ACC112 (cell line): ENCODE measurements around the gene DMGDH.

Experiments
- H2AFZ ChIP-seq: fragments of 200-600 bp; sonication (generic); one replicate; pipeline ENCODE4 v1.6.0; 2017; ENCODE audit warnings: antibody characterized with exemption, low read length; ENCODE audit not compliant: unreplicated experiment
- H3K27ac ChIP-seq: fragments of 200-600 bp; sonication (generic); 2 replicates; pipeline ENCODE4 v1.5.1; 2014; ENCODE audit warnings: low read depth, mild to moderate bottlenecking, antibody characterized with exemption, low read length, moderate library complexity
- H3K27me3 ChIP-seq: fragments of 200-600 bp; sonication (generic); 2 replicates; pipeline ENCODE4 v1.6.1; 2014; ENCODE audit warnings: mild to moderate bottlenecking, antibody characterized with exemption, low read length, moderate library complexity, mixed read lengths; ENCODE audit not compliant: insufficient read depth
- H3K36me3 ChIP-seq: fragments of 200-600 bp; sonication (generic); 2 replicates; pipeline ENCODE4 v1.6.1; 2016; ENCODE audit warnings: mild to moderate bottlenecking, antibody characterized with exemption, low read length, moderate library complexity, mixed read lengths; ENCODE audit not compliant: insufficient read depth
- H3K4me1 ChIP-seq: fragments of 200-600 bp; sonication (generic); one replicate; pipeline ENCODE4 v1.6.1; 2016; ENCODE audit warnings: low read length, mixed read lengths; ENCODE audit not compliant: insufficient read depth, unreplicated experiment, control insufficient read depth
- H3K4me3 ChIP-seq: fragments of 200-600 bp; sonication (generic); 2 replicates; pipeline ENCODE4 v1.5.1; 2014; ENCODE audit warnings: mild to moderate bottlenecking, low read depth, low read length
- H3K79me2 ChIP-seq: fragments of 200-600 bp; sonication (generic); one replicate; pipeline ENCODE4 v1.6.0; 2016; ENCODE audit warnings: low read length; ENCODE audit not compliant: control insufficient read depth, unreplicated experiment, insufficient read depth

DMGDH gene

DNA sequence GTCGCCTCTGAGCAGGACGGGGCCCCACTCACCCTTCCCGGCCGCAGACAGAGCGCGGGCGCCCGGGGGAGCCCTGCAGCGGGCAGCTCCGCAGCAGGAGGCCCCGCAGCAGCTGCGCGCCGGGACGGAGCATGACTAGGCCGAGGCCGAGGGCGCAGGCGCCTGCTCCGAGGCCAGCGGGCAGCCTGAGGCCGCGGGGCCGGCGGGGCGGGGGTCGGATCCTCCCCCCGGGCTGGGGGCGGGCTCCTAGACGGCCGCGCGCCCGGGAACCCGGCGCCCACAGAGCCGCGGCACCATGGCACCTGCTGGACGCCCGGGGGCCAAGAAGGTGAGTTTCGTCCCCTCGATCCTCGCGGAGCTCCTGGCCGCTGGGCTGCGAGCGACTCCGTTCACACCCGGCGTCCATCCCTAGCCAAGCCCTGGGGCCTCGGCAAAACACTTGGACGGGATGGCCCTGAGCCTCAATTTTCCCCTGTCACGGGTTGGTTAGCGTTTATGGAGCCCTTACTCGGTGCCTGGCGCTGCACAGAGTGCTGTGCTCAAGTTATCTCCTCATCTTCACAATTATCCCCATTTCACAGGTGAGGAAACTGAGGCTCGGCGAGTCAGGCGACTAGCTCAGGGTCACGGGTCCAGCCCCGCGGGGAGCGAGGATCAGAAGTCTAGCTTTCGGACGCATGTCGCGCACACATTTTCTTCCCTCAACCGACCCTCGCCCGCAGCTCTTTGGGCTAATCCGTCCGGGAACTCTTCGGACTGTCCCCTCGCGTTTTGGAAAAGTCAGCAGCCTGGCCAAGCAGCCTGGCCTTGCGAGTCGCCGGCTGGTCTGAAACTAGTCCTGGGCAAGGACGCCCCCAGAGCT lies at the start of gene DMGDH, which contains the start of gene BHMT2:
TSS of gene DMGDH (minus strand) at position 187 of the 862 bp plus-strand sequence. CDS start at position 133, 54 bp downstream.
TSS of gene BHMT2 (plus strand) at position 280 of the 862 bp plus-strand sequence. CDS start at position 296, 16 bp downstream.
- H3K79me2 ChIP-seq, result peaks cover 5% of the 10 kb centered on the region
- peak within 1 kb of the TSS; percentile 94 for H2AFZ ChIP-seq
- peak within 1 kb of the TSS; percentile 76 for H3K27ac ChIP-seq
- H3K4me1 ChIP-seq, result peaks cover 13% of the 10 kb centered on the region
- no peaks in the 10 kb centered on the region for H3K36me3 ChIP-seq
- H3K27me3 ChIP-seq, result no peaks in the 10 kb centered on the region
- H3K4me3 ChIP-seq, result peak within 1 kb of the TSS; percentile 75

DNA sequence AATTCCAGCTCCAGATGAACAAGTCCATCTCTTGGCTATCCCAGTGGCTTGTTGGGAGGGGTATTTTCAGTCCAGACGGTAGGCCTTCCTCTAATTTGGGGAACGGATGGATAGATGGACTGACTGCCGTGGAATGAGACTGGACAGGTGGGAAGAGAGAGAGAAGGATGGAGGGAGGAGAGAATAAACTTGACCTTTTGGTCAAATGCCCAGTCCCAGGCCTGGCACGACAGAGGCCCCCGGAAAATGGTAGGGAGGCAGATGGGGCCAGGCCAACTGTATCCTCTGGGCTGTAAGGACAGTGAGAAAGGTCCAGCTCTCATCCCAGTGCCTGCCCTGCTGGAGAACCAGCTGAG lies 43.2 kb upstream of the DMGDH start:
- Histone ChIP-seq H3K27ac (no peak overlapping the region), H3K27me3 (peaks cover 34% of the 10 kb centered on the region), H3K4me1 (peaks cover 7% of the 10 kb centered on the region), H2AFZ (no peak overlapping the region), H3K36me3 (no peaks in the 10 kb centered on the region), H3K79me2 (no peaks in the 10 kb centered on the region), H3K4me3 (no peak overlapping the region)

DNA sequence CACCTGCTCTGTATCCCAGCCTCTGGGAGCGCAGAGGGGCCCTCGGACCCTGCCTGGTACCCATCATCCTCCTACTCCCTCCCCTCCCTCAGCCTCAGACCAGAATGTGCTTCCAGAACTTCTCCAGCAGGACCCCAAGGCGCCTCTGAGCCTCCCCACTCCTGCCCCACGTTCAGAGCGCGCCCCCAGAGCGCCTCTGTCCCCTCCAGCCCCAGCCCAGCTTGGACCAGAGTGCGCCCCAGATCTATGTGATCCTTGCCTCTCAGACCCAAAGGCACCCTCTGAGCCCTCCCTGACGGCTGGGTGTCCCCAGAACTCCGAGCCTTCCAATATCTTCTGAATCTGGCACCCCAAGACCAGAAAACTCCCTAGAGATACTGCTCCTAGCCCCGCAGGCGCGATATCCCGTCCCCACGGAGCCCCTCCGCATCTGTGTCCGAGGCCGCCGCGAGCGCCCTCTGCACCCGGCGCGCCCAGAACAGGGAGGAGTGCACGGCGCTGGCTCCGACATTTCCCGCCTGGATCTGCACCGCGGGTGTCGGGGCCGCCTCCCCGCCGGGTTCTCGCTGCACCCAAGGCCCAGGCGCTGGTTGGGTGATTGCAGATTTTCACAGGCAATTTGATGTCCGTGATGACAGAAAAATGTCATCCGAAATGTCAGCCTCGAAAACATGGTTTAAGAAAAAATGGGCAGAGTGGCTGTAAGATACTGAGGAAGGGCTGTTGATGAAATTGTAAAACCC lies 42.7 kb upstream of the DMGDH start:
- peaks cover 34% of the 10 kb centered on the region for H3K27me3 ChIP-seq

GRCh38 chr5:79111387-79111959 lies 42.0 kb upstream of the DMGDH start, which contains the start of gene BHMT:
Gene BHMT (plus strand): TSS chr5:79111809. CDS start chr5:79111886, 77 bp downstream.
- Histone ChIP-seq H3K4me1 (peaks cover 7% of the 10 kb centered on the region), H3K27me3 (peaks cover 34% of the 10 kb centered on the region), H3K36me3 (no peaks in the 10 kb centered on the region), H3K79me2 (no peaks in the 10 kb centered on the region), H3K27ac (no peak within 1 kb of the TSS), H3K4me3 (peak within 1 kb of the TSS; percentile 54), H2AFZ (no peak within 1 kb of the TSS)

More for the DNA sequence above, 42.7 kb upstream of the DMGDH start:
- Histone ChIP-seq H3K79me2 (no peaks in the 10 kb centered on the region), H3K4me3 (peak overlapping the region; percentile 54), H3K36me3 (no peaks in the 10 kb centered on the region), H2AFZ (no peak overlapping the region), H3K4me1 (peaks cover 7% of the 10 kb centered on the region), H3K27ac (no peak overlapping the region)

DNA sequence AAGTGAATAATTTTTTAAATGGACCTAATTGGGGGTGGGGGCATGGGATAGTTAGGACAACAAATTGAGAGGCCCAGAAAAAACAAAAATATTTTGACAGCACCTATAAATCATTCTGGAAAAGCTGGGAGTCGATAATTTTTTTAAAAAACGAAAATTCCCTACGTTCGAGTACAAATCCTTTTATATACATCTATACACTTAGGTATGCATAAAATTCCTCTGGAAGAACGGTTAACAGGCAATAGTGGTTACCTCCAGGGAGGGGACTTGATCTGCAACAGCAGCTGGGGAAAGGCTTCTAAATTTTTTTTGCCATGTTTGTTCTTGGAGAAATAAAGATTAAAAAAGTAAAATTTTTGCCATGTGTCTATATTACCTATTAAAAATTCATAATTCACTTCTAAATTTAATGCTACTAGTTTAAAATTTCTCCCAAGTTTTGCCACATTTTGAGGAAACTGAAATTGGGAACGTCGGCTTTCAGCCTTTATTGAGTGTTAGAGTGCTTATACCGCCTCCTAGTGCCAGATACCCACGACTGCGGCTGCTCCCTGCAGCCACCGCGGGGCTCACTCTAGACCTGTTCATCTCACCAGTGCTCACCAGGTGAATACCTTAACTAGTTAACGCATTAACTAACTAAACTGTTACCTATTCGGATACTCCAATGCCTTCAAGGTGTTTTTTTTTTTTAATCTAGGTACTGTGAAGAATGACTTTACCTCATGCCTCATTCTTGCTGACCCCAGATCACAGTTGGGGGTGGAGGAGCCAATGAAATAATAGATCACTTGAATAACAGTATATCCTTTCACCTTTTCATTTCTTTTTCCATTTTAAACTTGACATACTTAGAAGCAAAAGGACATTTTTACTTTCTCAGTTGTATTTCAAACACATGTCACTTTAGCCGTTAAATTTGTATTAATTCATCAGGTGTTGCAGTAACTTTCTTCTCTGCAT lies 40.3 kb upstream of the DMGDH start:
- Histone ChIP-seq H3K27ac (no peak overlapping the region), H3K4me1 (peaks cover 7% of the 10 kb centered on the region), H3K27me3 (peaks cover 34% of the 10 kb centered on the region), H3K36me3 (no peaks in the 10 kb centered on the region), H3K79me2 (no peaks in the 10 kb centered on the region), H3K4me3 (no peak overlapping the region), H2AFZ (no peak overlapping the region)

DNA sequence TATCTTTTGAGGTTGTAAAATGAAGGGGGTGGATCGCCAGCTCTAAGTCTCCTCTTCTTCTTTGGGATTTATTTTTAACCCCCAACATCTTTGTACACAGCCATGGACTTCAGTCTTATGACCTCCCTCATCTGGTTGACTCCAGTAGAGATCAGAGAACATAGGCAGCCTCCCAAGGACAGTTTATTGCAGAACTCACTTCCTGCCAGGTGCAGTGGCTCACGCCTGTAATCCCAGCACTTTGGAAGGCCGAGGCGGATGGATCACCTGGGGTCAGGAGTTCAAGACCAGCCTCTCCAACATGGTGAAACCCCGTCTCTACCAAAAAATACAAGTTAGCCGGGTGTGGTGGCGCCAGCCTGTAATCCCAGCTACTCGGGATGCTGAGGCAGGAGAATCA lies 39.3 kb upstream of the DMGDH start:
- Histone ChIP-seq H3K79me2 (no peaks in the 10 kb centered on the region), H3K27me3 (peaks cover 29% of the 10 kb centered on the region), H3K27ac (no peak overlapping the region), H2AFZ (peak overlapping the region; percentile 74), H3K4me3 (no peak overlapping the region), H3K36me3 (no peaks in the 10 kb centered on the region), H3K4me1 (peaks cover 7% of the 10 kb centered on the region)

- no peaks in the 10 kb centered on the region for H3K79me2 ChIP-seq
- H3K27ac ChIP-seq, result no peak overlapping the region
- H2AFZ ChIP-seq, result peak overlapping the region; percentile 74
- H3K36me3 ChIP-seq, result no peaks in the 10 kb centered on the region
- H3K27me3 ChIP-seq, result peaks cover 22% of the 10 kb centered on the region
- no peak overlapping the region for H3K4me3 ChIP-seq
- peaks cover 7% of the 10 kb centered on the region for H3K4me1 ChIP-seq
Observed at GRCh38 chr5:79108086-79108485, 38.6 kb upstream of the DMGDH start.

DNA sequence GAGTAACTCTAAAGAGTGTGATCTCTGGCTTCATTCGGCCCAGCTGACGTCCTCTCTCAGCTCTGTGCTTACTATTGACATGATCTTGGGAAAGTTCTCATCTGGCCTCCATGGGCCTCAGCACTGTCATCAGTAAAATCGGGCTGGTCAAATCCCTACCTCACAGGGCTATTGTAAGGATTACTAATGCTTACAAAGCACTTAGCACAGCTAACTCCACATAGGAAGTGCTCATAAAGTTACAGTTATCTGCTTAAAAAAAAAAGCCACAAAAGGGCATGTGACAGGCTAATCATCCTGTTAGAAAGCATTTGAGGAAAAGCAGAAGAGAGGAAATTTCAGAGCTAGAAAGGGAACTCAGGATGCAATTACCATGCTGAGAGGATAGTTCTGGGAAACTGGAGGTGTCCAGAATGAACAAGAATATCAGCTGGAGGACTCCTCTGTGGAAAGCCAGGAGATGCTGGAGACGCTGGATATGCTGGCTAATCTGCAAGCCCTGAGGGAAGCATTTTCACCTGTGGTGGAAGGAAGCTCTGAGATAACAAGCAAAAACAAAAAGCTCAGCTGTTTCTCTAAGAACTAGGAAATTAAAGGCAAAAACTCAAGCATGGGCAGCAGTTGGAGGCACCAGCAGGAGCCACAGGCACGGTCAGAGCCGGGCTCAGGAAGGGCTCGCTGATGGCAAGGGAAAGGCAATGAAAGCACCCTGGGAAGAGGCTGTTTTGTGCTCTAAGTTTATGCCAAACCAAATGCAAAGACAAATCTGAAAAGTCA lies 37.7 kb upstream of the DMGDH start:
- Histone ChIP-seq H3K36me3 (no peaks in the 10 kb centered on the region), H3K4me3 (no peak overlapping the region), H3K79me2 (no peaks in the 10 kb centered on the region), H3K27me3 (peaks cover 14% of the 10 kb centered on the region), H3K4me1 (peaks cover 7% of the 10 kb centered on the region), H2AFZ (no peak overlapping the region), H3K27ac (no peak overlapping the region)

GRCh38 chr5:79105868-79106267 lies 36.4 kb upstream of the DMGDH start:
- H3K4me3 ChIP-seq, result no peak overlapping the region
- no peaks in the 10 kb centered on the region for H3K79me2 ChIP-seq
- peaks cover 7% of the 10 kb centered on the region for H3K4me1 ChIP-seq
- no peak overlapping the region for H3K27ac ChIP-seq
- H3K27me3 ChIP-seq, result peaks cover under 1% of the 10 kb centered on the region; the same call in 1 of the 2 replicates
- H2AFZ ChIP-seq, result no peak overlapping the region
- no peaks in the 10 kb centered on the region for H3K36me3 ChIP-seq
